K562 (cell line): ENCODE data around the gene NFIB. TPM values are rescaled to one million over a fixed set of nuclear protein-coding genes. Genes with fewer than 3 reads are reported as not detected.

Experiments used
- ARID3B ChIP-seq: fragments of 250-450 bp; sonication (Bioruptor Pico); IDR thresholded peaks from 2 replicates; pipeline ENCODE4 v1.4.0; 2020; ENCODE audit warnings: borderline replicate concordance
- CEBPZ ChIP-seq: fragments of 150-350 bp; IDR thresholded peaks from 2 replicates; pipeline ENCODE4 v1.6.1; 2014; ENCODE audit warnings: low read depth, mild to moderate bottlenecking, low read length, borderline replicate concordance
- CREB5 ChIP-seq: fragments of 250-450 bp; sonication (Bioruptor Pico); IDR thresholded peaks from 2 replicates; pipeline ENCODE4 v1.5.0; 2020; ENCODE audit warnings: mild to moderate bottlenecking
- GATA2 ChIP-seq: sonication (generic); formaldehyde crosslinking; IDR thresholded peaks from 2 replicates; pipeline ENCODE4 v1.4.0; 2020; ENCODE audit warnings: mild to moderate bottlenecking, missing genetic modification reagents
- KAT7 ChIP-seq: sonication (generic); formaldehyde crosslinking; IDR thresholded peaks from 2 replicates; pipeline ENCODE4 v1.8.0; 2022; ENCODE audit warnings: missing genetic modification reagents, mild to moderate bottlenecking, borderline replicate concordance
- MCM2 ChIP-seq: fragments of 450-650 bp; IDR thresholded peaks from 2 replicates; pipeline ENCODE4 v1.6.1; 2017; ENCODE audit warnings: low read depth, mild to moderate bottlenecking
- RREB1 ChIP-seq: fragments of 250-450 bp; sonication (Bioruptor Pico); IDR thresholded peaks from 2 replicates; pipeline ENCODE4 v1.4.0; 2020
- RUNX1 ChIP-seq: sonication (generic); IDR thresholded peaks from 2 replicates; pipeline ENCODE4 v1.6.1; 2016; ENCODE audit warnings: antibody characterized with exemption, low read depth
- TCFL5 ChIP-seq: fragments of 250-450 bp; sonication (Bioruptor Pico); conservative IDR thresholded peaks from 2 replicates; pipeline ENCODE4 v1.6.1; 2021; ENCODE audit warnings: mild to moderate bottlenecking, moderate library complexity, matching md5 sums
- ZNF232 ChIP-seq: sonication (generic); formaldehyde crosslinking; IDR thresholded peaks from 2 replicates; pipeline ENCODE4 v1.8.0; 2022; ENCODE audit warnings: mild to moderate bottlenecking, missing genetic modification reagents
- ZNF280A ChIP-seq: fragments of 450-650 bp; IDR thresholded peaks from 2 replicates; pipeline ENCODE4 v1.6.1; 2018; ENCODE audit warnings: mild to moderate bottlenecking, low read depth; ENCODE audit not compliant: partially characterized antibody
- ZNF3 ChIP-seq: fragments of 250-450 bp; sonication (Bioruptor Pico); IDR thresholded peaks from 2 replicates; pipeline ENCODE4 v1.5.0; 2021; ENCODE audit warnings: mild to moderate bottlenecking, moderate library complexity
- ZNF316 ChIP-seq: fragments of 450-650 bp; IDR thresholded peaks from 2 replicates; pipeline ENCODE4 v1.6.1; 2016
- polyA plus RNA-seq, 8 experiments: library from polyadenylated mRNA; depleted of rRNA in 4 of 8; stranded (reverse) in 5 of 8; unstranded in 3 of 8; fragments of >200 nt; fragmentation: Nextera tagmentation in 2 of 8; fragmentation: Illumina TruSeq in 1 of 8; extraction: Ambion mirVana in 2 of 8; extraction: Trizol in 1 of 8; gene quantifications; 2 replicates each; pipeline versions ENCODE4 v1.2.1 to v1.2.3, GENCODE V29; 2011 to 2014; ENCODE audit warnings: inconsistent platforms in 1 of 8, missing spikeins in 1 of 8
- total RNA-seq, 7 experiments: library from RNA; depleted of rRNA in 6 of 7; stranded (reverse); fragments of >200 nt in 6 of 7; fragmentation: Illumina TruSeq in 2 of 7; extraction: Trizol in 2 of 7; gene quantifications; 2 replicates each; pipeline versions ENCODE4 v1.2.1 to v1.2.3, GENCODE V29; 2011 to 2021; ENCODE audit warnings: low replicate concordance in 1 of 7

Gene NFIB
- total and polyA plus RNA-seq, 9 of the 15 experiments (the other 6 are each of a cell fraction or from before 2014, with no cell fraction given): 1.2 to 3.3 (median 1.9) TPM

- no peak for TF ChIP-seq RREB1 (CRISPR knock-in tag)
- no peak for TF ChIP-seq ZNF232 (CRISPR knock-in tag)
- no peak for TF ChIP-seq ARID3B (CRISPR knock-in tag)
- TF ChIP-seq CEBPZ: no peak
- no peak for TF ChIP-seq ZNF280A
- TF ChIP-seq CREB5: no peak
- TF ChIP-seq TCFL5 (CRISPR knock-in tag): no peak
- no peak for TF ChIP-seq ZNF3 (CRISPR knock-in tag)
- TF ChIP-seq RUNX1: no peak
- TF ChIP-seq MCM2: no peak
- no peak for TF ChIP-seq GATA2 (CRISPR knock-in tag)
- no peak for TF ChIP-seq ZNF316
- TF ChIP-seq KAT7: no peak
These were observed 8.5 kb upstream of the NFIB start (continued) for GRCh38 chr9:14322211-14323082.
